Measurements from ENCODE around the gene TBC1D1.
A peak's percentile ranks its signal among the peaks of the same experiment; 100 is the strongest.

TBC1D1 gene

DNA sequence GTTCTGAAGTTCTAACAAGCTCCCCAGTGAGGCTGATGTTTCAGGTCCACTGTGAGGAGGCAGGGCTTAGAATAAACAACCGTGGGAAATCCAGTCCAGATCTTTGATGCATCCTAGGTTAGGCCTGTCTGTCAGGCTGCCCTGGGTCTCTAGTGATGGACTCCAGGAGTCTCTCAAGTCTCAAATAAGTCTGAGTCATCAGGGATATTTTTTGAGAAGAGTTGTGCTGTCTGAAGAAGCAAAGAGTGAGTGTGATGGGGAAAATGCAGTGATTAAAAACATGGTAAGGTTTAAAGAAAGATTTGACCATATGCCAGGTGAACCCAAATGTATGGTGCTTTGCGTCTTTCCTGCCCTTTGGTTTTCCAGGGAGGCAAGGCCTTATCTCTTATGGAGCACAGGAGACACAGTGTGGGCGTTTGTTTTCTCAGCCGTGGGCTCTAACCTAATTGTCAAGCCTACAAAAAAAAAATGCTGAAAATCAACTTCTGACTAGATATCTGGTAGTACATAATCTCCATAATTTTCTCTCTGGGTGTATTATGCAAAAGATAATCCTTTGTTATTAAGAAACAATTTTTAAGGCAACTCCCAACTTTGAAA lies 170.0 kb downstream of the TBC1D1 start:
- DNase-seq: no peak

DNA sequence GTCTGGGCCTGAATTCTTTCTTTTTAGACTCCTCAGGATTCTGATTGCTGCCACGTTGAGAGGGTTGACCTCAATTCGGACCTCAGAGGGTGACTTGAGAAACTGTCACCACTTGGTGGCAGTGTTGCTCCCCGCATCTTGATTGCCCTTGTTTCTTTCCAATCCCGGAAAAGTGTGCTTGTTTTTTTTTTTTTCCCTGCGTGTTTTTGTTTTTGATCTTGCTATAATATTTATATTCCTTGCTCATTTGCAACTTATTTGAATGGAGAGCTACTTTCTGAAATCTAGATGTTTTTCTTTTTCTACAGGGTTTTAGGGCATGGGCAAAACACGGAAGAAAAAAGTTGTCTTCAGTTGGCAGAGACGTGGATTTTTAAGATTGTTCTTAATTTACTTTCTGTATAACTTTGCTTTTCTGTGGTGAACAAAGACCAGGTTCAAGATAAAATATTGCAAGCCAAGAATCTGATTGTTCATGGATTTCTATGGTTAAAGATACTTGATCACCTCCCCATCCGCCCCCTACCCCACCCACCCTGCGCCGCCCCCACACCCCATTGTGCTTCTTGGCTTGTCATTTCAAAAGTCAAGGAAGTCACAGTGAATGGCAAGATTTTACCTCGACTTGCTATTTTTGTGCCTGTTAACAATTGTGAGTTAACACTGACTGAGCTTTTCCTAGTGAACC lies 171.3 kb downstream of the TBC1D1 start:
- DNase-seq: peak; percentile 39

DNA sequence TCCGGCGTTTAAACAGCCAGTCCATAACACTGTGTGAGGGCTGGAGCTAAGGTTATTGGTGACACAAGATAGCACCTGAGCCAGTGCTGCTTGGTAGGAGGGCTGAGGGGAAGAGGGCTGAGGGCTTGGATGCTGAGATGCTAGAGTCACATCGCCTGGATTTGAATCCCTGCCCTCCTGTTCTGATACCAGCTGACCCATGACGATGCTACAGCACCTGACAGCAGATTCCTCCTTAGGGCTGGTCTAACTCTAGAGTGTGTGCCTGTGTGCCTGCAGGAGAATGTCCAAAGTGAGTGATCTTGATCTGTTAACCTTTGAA lies 171.9 kb downstream of the TBC1D1 start:
- DNase-seq: no peak

DNA sequence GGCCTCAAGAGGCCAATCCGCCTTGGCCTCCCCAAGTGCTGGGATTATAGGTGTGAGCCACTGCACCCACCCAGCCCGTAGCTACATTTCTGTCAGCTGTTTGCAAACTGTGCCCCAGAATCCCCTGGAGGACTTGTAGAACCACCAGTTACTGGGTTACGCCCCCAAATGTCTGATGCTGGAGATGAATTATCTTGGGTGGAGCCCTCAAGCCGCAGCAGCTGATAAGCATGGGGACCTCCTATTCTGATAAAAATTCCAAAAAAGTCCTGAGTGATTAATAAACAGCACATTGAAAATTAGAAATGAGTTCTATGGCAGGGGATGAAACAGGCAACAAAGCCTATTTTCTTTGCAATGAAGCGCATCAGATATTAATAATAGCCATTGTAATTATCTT lies 174.3 kb downstream of the TBC1D1 start:
- no peak for DNase-seq

- DNase-seq: no peak
Observed at GRCh38 chr4:38065900-38066299, 175.0 kb downstream of the TBC1D1 start.

- no peak for DNase-seq
Observed at GRCh38 chr4:38067499-38067898, 176.6 kb downstream of the TBC1D1 start.

GRCh38 chr4:38068107-38068506 lies 177.2 kb downstream of the TBC1D1 start:
- DNase-seq: no peak

GRCh38 chr4:38069271-38069760 lies 178.4 kb downstream of the TBC1D1 start:
- DNase-seq: peak; percentile 55

DNA sequence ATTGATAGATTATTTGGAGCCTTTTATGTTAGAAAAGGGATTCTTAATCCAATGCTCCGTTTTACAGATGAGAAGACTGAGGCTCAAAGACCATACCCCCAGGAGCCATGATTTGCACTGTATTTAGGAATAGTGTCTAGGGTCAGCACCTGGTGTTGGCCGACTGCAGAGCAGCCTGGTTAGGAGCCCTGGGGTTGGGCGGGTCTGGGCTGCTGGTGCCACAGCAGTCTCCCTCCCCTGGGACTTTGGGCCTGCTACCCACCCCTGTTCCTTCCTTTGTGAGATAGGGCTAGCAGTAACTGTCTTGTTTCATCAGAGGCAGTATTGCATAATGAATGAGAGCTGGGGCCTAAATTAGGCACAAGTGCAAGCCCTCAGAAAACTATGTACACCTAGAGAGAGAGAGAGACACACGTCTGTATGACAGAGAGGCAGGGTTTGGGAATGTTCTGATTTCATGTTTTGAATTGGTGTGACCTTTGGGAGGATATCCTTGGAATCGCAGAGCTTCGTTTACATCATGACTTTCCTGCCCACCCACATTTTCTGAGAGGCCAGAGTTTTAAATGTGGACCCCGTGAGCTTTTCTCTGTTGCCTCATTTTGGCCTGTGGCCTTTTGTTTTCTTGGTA lies 181.0 kb downstream of the TBC1D1 start:
- no peak for DNase-seq

- no peak for DNase-seq
Observed at GRCh38 chr4:38072578-38072977, 181.7 kb downstream of the TBC1D1 start.

- no peak for DNase-seq
Observed at GRCh38 chr4:38073596-38074234, 182.8 kb downstream of the TBC1D1 start.

GRCh38 chr4:38075370-38076152 lies 184.7 kb downstream of the TBC1D1 start:
- DNase-seq: peak; percentile 51

- DNase-seq: no peak
Observed at GRCh38 chr4:38076153-38076669, 185.3 kb downstream of the TBC1D1 start.

- no peak for DNase-seq
Observed at GRCh38 chr4:38077791-38078489, 187.1 kb downstream of the TBC1D1 start.

DNA sequence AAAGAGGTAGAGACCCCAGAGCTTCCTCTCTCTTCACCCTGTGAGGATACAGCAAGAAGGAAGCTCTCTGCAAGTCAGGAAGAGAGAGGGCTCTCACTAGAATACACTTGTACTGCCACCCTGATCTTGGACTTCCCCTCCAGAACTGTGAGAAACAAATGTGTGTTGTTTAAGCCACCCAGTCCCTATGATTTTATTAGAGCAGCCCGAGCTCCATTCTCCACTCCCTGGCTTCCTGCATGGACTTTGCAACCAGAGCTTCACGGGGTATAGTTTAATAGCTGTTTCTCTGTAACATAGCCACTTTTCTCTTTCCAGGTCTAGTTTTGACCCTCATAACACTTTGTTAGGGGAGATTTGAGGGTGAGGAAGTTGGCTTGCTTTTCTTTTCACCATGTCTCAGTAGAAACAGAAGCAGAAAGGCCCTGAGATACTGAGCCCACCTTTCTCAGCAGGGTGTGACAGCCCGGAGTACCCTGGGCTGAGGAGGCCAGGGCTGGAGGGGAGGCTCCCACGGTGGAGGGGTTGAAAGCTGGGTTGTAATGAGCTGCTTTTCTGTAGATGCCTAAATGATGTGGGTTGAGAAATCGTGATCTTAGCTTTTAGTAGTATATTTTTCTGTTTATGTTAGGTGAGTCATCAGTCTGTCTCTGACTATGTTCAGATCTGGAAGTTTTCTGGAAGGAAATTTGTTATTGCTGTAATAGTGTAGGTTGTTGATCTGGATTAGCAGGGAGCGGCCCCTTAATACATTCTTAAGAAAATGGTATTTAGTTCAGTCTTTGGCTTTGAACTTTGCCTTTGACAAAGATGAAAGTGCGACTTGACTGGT lies 187.9 kb downstream of the TBC1D1 start:
- peak; percentile 87 for DNase-seq

- no peak for DNase-seq
Observed at GRCh38 chr4:38080061-38080974, 189.4 kb downstream of the TBC1D1 start.

- DNase-seq: no peak
Observed at GRCh38 chr4:38082021-38082420, 191.1 kb downstream of the TBC1D1 start.

DNA sequence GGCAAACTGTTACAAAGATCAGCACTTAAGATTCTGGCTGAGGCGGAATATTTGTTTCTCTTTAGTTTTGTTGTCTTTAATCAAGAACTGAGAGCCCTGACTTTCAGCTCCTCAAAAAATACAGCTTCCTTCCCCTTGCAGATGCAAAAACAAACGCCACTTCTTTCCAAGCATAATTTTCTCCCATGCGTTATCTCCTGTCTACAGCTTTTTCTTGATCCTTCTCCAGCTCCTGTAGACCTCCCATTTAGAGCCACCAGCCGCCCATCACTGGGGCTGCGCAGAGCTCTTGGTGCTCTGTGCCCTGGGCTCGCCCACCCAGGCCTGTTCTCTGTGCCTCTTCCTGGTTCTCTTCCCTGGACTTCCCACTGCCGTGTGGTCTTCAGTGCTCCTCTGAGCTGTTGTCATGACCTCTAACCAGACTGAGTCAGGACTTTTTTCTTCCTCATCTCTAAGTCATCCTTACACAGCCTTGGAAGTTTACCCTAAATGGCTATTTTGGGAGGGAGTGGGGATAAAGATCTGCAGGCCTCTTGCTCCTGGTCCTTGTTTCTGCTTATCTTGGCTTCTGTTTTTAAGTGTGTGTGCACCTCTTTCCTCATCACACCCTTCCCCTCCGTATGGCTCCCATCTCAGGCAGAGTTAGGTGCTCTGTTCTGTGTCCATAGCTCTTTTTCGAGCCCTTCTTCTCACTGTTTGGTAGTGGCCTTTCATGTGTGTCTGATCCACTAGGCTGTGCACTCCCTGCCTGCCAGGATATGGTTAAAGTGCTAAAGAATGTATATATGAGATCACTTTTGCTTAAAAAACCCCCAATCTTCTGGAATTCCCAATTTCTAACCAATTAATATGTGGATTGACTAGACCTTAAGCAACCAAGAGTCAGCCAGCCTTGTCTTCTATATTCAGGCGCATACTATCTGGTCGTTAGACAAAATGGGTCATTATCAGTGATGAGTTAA lies 191.8 kb downstream of the TBC1D1 start:
- DNase-seq: peak; percentile 90

All from HCEC 1CT (cell line).